ENCODE results near the gene MED27.

GRCh38 chr9:131992906-131993657 lies 86.6 kb downstream of the MED27 start:
- TF ChIP-seq, protein P1, sequence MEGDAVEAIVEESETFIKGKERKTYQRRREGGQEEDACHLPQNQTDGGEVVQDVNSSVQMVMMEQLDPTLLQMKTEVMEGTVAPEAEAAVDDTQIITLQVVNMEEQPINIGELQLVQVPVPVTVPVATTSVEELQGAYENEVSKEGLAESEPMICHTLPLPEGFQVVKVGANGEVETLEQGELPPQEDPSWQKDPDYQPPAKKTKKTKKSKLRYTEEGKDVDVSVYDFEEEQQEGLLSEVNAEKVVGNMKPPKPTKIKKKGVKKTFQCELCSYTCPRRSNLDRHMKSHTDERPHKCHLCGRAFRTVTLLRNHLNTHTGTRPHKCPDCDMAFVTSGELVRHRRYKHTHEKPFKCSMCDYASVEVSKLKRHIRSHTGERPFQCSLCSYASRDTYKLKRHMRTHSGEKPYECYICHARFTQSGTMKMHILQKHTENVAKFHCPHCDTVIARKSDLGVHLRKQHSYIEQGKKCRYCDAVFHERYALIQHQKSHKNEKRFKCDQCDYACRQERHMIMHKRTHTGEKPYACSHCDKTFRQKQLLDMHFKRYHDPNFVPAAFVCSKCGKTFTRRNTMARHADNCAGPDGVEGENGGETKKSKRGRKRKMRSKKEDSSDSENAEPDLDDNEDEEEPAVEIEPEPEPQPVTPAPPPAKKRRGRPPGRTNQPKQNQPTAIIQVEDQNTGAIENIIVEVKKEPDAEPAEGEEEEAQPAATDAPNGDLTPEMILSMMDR (conservative IDR thresholded peaks at IDR 0.05) = no peak
- no peak for TF ChIP-seq ZFX (IDR thresholded peaks at IDR 0.05)

Data from C4-2B (cell line).